ENCODE results near the gene ACBD4. TPM values are rescaled to one million over a fixed set of nuclear protein-coding genes. Genes with fewer than 3 reads are reported as not detected.

The ACBD4 gene
- total and polyA plus RNA-seq, 2 of the 4 experiments (the other 2 are of a cell fraction): 2.3 to 5.7 TPM

DNA sequence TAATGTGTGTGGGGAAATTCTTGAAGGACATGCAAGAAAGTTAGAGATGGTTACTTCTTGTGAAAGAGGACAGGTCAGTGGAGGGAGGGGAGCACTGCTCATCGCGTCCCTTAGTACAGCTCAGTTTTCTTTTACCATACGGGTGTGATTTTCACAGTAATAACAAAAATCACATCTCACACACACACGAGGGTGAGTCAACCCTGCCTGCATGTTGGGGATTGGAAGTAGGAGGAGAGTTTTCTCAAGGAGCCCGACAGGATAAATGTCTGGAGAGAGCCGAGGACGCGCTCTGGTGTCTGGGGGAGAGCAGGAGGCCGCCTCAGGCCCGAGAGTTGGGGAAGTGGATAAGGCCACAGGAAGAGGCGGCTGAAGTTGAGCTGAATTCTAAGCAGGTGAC, 19.6 kb upstream of the ACBD4 start:
- no peak overlapping the region for H3K27ac ChIP-seq (ENCODE audit: insufficient read depth, low read length)

More for the DNA sequence above, 19.6 kb upstream of the ACBD4 start:
- Histone ChIP-seq H3K4me3 (ENCODE audit: insufficient read depth, low read depth, low read length) (no peak overlapping the region), H2AK9ac (replicated peaks; ENCODE audit: low read depth, low read length, poor library complexity) (peak overlapping the region; percentile 44), H3K9ac (ENCODE audit: low read depth, low read length) (no peak overlapping the region), H3K14ac (replicated peaks; ENCODE audit: low read depth, low read length) (peak overlapping the region; percentile 3; the same call in 1 of the 2 replicates), H4K8ac (ENCODE audit: low read depth in 2 of 2, low read length in 2 of 2) (no peak overlapping the region), H3K4ac (ENCODE audit: low read depth, low read length) (no peak overlapping the region), H3K56ac (ENCODE audit: extremely low read depth, insufficient read depth, low read length) (no peak overlapping the region), H4K20me1 (ENCODE audit: insufficient read depth, low read length) (no peaks in the 10 kb centered on the region), H3K23ac (ENCODE audit: low read depth, low read length) (peak overlapping the region; percentile 33; the same call in 1 of the 2 replicates), H2AK5ac (ENCODE audit: low read depth, low read length) (no peak overlapping the region), H3K36me3 (ENCODE audit: control insufficient read depth, insufficient read depth, low read length) (peaks cover 50% of the 10 kb centered on the region), H2AFZ (replicated peaks; ENCODE audit: low read length, poor library complexity) (no peak overlapping the region), H2BK15ac (ENCODE audit: low read depth, low read length) (no peak overlapping the region), H3K9me1 (ENCODE audit: insufficient read depth, low read length) (no peaks in the 10 kb centered on the region), H2BK20ac (ENCODE audit: low read depth, low read length) (no peak overlapping the region), H4K5ac (ENCODE audit: low read depth, low read length) (no peak overlapping the region), H3K79me1 (ENCODE audit: low read depth in 1 of 2, low read length in 2 of 2) (no peaks in the 10 kb centered on the region; a peak in 1 of 4 replicates), H2BK5ac (ENCODE audit: low read depth, low read length, poor library complexity, severe bottlenecking) (no peak overlapping the region), H3K27me3 (ENCODE audit: control insufficient read depth, insufficient read depth, low read length) (no peaks in the 10 kb centered on the region), H3K18ac (ENCODE audit: low read depth, low read length) (no peak overlapping the region), H3K4me1 (ENCODE audit: control insufficient read depth, insufficient read depth, low read length) (peaks cover 5% of the 10 kb centered on the region; the same call in 1 of the 2 replicates), H3K4me2 (ENCODE audit: low read depth, low read length) (no peak overlapping the region), H2BK120ac (ENCODE audit: low read depth, low read length) (no peak overlapping the region), H4K91ac (ENCODE audit: insufficient read depth, low read depth, low read length) (no peak overlapping the region), H3K9me3 (ENCODE audit: control insufficient read depth, insufficient read depth, low read length) (no peaks in the 10 kb centered on the region)
- dilution Hi-C loops (cut with HindIII; ENCODE audit: low sequenced_read_pairs, unreplicated experiment) (no loop called here), intact Hi-C loops (cut with micrococcal nuclease) (no loop called here), in situ Hi-C loops (cut with MboI; ENCODE audit: low sequenced_read_pairs) (no loop called here)
- ChIA-PET POLR2A (ENCODE audit: unreplicated experiment) (no interaction called here), CTCF (no interaction called here)
- no TSS peak for BruUV-seq (replicated peaks)
- WGBS, 2 experiments (ENCODE audit: extremely low coverage in 2 of 2, insufficient read length in 1 of 2): 74% methylated on average over 7 of the region's 11 CpGs; no CpG with 5 or more reads in 1 of the 2 experiments
- ATAC-seq (ENCODE audit: low read depth) (peak; percentile 61), DNase-seq (peak; percentile 55)
- TF ChIP-seq NFE2L2 (IDR thresholded peaks at IDR 0.05; ENCODE audit: low read depth, low read length) (no peak), BHLHE40 (IDR thresholded peaks at IDR 0.05; ENCODE audit: low read depth, low read length) (no peak), CHD1 (IDR thresholded peaks at IDR 0.05; ENCODE audit: low read depth, low read length) (no peak), RAD21 (IDR thresholded peaks at IDR 0.05; ENCODE audit: low read length) (no peak), MXI1 (IDR thresholded peaks at IDR 0.05; ENCODE audit: borderline replicate concordance, low read depth, low read length) (no peak), FOS (IDR thresholded peaks at IDR 0.05; ENCODE audit: low read depth, low read length) (no peak)
- TF ChIP-seq, protein P1, sequence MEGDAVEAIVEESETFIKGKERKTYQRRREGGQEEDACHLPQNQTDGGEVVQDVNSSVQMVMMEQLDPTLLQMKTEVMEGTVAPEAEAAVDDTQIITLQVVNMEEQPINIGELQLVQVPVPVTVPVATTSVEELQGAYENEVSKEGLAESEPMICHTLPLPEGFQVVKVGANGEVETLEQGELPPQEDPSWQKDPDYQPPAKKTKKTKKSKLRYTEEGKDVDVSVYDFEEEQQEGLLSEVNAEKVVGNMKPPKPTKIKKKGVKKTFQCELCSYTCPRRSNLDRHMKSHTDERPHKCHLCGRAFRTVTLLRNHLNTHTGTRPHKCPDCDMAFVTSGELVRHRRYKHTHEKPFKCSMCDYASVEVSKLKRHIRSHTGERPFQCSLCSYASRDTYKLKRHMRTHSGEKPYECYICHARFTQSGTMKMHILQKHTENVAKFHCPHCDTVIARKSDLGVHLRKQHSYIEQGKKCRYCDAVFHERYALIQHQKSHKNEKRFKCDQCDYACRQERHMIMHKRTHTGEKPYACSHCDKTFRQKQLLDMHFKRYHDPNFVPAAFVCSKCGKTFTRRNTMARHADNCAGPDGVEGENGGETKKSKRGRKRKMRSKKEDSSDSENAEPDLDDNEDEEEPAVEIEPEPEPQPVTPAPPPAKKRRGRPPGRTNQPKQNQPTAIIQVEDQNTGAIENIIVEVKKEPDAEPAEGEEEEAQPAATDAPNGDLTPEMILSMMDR (conservative IDR thresholded peaks at IDR 0.05; ENCODE audit: low read depth, low read length): no peak

Data from IMR-90 (cell line).